AG09319 (cell line): ENCODE data around the gene HOXC4.

Experiments used
- DNase-seq: peaks from one replicate; pipeline ENCODE4 v3.0.0-alpha.2; 2010; ENCODE audit warnings: low read depth; ENCODE audit errors: extremely low read depth
- CTCF ChIP-seq: IDR thresholded peaks from 2 replicates; pipeline ENCODE4 v1.5.1; 2011; ENCODE audit warnings: low read depth, mild to moderate bottlenecking, inconsistent platforms, low read length, moderate library complexity

HOXC4 gene

GRCh38 chr12:54032086-54032619 is 21.5 kb upstream of the HOXC4 start:
- no peak for DNase-seq
- TF ChIP-seq CTCF, result no peak

GRCh38 chr12:54032627-54033100 is 21.0 kb upstream of the HOXC4 start, which contains the start of gene HOXC5:
HOXC5 (plus strand) TSS chr12:54033050; CDS start chr12:54033123, 73 bp downstream.
- TF ChIP-seq CTCF, result peak; percentile 84
- DNase-seq, result peak; percentile 14

GRCh38 chr12:54033106-54033979 is 20.3 kb upstream of the HOXC4 start:
- DNase-seq, result no peak
- TF ChIP-seq CTCF, result no peak

- no peak for TF ChIP-seq CTCF
- DNase-seq, result no peak
Measured at GRCh38 chr12:54033980-54034784, 19.5 kb upstream of the HOXC4 start.

- TF ChIP-seq CTCF, result no peak
- DNase-seq, result no peak
Measured at GRCh38 chr12:54034785-54035310, 18.8 kb upstream of the HOXC4 start.

GRCh38 chr12:54035568-54036264 is 17.9 kb upstream of the HOXC4 start:
- no peak for DNase-seq
- no peak for TF ChIP-seq CTCF
